NCI-H1694 treated with DMSO at 0.1 percent for 48 hours (cell line): ENCODE results near the gene PRKCE.
"Not testable (repeated sequence)": the region's sequence is repeated elsewhere in the genome, so short reads cannot be mapped to it uniquely, and the experiment has no call there.

Experiments
- DNase-seq: peaks from one replicate; lab custom pipeline; 2025; lab: John Stamatoyannopoulos, UW

The PRKCE gene

DNA sequence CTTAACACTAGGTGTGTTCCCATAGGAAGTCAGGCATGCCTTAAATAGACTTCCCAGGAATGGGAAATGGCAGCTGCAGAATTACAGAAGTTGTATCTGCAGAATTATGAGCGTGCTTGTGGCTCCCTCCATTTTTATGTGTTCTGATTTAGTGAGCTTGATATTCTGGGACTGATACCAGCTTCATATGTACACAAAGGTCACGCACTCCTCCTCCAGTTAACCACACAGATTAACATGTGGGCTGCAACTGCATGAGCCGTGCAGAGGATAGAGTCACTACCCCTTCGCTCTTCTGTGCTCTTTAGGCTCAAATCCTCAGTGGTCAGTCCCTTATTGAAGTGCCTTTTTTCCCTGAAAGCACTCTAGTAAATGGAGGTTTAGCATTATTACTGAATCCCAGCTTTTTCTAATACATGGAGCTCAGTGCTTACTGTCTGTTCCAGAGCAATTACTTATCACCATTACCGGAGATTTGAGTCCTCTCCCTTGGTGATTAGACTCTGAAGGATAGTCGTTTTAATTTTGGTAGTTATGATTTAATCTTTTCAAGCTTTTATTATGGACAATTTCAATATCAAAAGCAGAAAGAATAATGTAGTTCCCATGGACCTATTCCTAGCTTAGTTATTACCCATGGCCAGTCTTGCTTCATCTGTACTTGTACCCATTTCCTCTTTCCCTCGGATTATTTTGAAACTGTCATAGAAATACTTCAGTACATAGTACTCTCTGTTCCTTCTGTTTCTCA, 238.3 kb downstream of the PRKCE start:
- no peak for DNase-seq

- DNase-seq, result not testable (repeated sequence)
Measured at GRCh38 chr2:45890371-45890646, 238.8 kb downstream of the PRKCE start.

GRCh38 chr2:45890819-45891218, 239.3 kb downstream of the PRKCE start:
- no peak for DNase-seq

GRCh38 chr2:45891719-45892424, 240.4 kb downstream of the PRKCE start:
- DNase-seq, result no peak

DNA sequence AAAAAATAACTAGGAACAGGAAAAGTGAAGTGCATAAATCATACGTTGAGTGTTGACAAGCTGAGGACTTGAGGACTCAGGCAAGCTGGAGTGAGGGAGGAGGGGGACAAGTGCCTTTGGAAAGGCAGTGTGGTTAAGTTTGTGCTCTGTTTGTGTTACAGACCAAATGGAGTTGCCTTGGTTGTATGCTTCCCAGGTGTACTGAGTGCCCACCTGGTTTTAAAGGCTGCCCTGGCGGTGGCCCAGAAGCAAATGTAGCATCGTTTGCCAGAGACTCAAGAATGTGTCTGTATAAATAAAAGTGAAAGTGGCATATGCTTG, 240.9 kb downstream of the PRKCE start:
- peak; percentile 65 for DNase-seq

DNA sequence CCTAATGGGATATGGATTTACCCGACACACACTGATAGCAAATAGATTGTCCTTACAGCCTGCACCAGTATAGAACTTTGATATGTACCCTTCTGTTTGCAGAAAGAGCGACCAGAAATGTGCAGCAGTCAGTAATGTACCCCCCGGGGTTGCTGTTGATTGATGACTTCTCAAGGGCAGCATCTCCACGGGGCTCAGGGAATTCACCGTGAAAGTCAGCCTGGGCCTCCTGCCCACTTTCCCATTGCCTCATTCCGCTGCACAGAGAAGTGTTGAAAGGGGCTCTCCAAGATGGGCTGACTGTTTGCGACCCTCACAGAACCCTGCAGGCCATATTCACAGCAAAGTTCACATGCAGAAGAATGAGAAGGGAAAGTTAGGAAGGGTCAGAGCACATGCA, 241.3 kb downstream of the PRKCE start:
- DNase-seq, result peak; percentile 65

GRCh38 chr2:45894211-45894610, 242.7 kb downstream of the PRKCE start:
- no peak for DNase-seq

- no peak for DNase-seq
Measured at GRCh38 chr2:45895241-45895861, 243.9 kb downstream of the PRKCE start.

- DNase-seq, result no peak
Measured at GRCh38 chr2:45896311-45896710, 244.8 kb downstream of the PRKCE start.

GRCh38 chr2:45897842-45898241, 246.4 kb downstream of the PRKCE start:
- no peak for DNase-seq

- DNase-seq, result no peak
Measured at GRCh38 chr2:45898819-45899218, 247.3 kb downstream of the PRKCE start.

DNA sequence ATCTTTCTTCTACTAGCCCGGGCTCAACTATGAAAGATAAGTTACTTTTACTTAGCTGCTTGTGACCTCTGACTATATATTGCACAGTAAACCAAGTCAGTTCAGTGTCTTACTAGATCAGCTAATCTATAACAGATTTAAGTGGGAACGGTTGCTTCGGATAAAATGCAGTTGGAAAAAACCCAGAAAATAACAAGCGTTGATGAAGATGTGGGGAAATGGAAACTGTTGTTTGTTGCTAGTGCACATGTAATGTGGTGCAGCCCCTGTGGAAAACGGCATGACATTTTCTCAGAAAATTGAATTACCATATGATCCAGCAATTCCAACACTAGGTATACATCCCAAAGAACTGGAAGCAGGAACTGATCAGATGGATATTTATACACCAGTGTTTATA, 248.5 kb downstream of the PRKCE start:
- no peak for DNase-seq

- DNase-seq, result no peak
Measured at GRCh38 chr2:45901468-45902032, 250.1 kb downstream of the PRKCE start.

- no peak for DNase-seq
Measured at GRCh38 chr2:45902380-45902779, 250.9 kb downstream of the PRKCE start.

GRCh38 chr2:45902781-45903375, 251.4 kb downstream of the PRKCE start:
- no peak for DNase-seq

DNA sequence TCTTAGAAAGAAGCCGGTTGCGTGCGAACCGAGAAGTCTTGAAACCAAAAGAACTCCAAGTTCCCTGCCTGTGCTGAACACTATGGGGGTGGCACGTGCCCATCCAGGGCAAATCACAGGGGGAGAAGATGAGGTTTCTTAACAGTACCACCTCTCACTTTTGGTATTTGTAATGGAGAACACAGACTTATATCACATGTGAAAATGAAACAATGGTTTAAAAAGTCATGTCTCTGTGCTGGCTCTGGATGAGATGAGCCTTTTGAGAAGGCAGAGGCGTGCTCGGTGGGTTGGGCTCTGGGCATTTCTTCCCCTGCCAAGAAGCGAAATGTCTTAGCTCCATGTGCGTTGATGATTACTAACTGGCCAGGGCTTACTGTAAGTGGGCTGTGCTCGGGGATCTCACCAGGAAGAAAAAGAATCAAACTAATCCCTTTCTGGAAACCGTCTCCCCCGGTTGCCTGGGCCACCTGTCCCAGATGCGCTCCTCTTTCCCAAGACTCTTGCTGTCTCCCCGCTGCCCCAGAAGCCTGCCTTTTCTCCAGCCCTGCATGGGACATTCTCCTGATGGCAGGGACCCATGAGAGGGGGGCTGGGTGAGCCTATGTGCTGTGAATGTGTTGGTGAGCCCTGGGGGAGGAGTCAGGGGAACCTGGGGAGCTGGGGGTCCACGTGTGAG, 252.9 kb downstream of the PRKCE start:
- no peak for DNase-seq

- no peak for DNase-seq
Measured at GRCh38 chr2:45904946-45905631, 253.6 kb downstream of the PRKCE start.

GRCh38 chr2:45905632-45905958, 254.1 kb downstream of the PRKCE start:
- DNase-seq, result peak; percentile 45

DNA sequence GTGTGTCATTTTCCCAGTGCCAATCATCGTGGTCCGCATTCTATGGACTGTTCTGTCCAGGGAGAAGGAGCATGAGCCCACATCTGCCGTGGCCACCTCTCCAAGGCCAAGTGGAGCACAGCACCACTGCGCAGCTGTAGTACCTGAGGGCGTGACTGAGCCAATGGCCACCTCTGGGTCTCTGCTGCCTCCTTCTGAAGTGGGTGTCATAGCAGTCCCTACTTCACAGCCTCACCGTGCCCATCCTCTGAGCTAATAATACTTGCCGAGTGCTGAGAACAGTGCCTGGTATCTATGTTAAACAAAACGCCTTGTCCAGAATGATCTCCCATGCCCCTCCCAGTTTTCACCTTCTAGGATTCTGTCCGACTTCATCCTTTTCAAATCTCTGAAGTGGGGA, 256.1 kb downstream of the PRKCE start:
- DNase-seq, result no peak

GRCh38 chr2:45908316-45909170, 257.1 kb downstream of the PRKCE start:
- DNase-seq, result no peak

GRCh38 chr2:45909171-45909565, 257.7 kb downstream of the PRKCE start:
- no peak for DNase-seq
